ENCODE measurements around the gene TMEM41B. TPM values are rescaled to one million over a fixed set of nuclear protein-coding genes. Genes with fewer than 3 reads are reported as not detected.

Gene TMEM41B
- polyA plus RNA-seq, 1 experiment = 18.7 TPM

DNA sequence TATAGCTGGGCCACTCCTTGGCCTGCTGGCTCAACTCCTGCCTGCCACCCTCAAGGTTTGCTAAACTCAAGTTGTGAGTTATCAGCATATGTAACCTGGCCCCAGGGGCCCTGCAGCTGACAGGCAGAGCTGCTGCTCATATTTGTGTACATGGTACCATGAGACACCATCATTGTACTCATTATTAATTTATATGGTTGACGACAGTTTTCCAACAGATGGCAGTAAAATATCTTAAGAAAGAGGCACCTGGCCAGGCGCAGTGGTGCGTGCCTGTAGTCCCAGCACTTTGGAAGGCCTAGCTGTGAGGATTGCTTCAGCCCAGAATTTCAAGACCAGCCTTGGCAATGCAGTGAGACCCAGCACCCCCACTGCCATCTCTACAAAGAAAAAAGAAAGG is 37.8 kb downstream of the TMEM41B start:
- DNase-seq (ENCODE audit: low read depth) = no peak
- TF ChIP-seq, protein P1, sequence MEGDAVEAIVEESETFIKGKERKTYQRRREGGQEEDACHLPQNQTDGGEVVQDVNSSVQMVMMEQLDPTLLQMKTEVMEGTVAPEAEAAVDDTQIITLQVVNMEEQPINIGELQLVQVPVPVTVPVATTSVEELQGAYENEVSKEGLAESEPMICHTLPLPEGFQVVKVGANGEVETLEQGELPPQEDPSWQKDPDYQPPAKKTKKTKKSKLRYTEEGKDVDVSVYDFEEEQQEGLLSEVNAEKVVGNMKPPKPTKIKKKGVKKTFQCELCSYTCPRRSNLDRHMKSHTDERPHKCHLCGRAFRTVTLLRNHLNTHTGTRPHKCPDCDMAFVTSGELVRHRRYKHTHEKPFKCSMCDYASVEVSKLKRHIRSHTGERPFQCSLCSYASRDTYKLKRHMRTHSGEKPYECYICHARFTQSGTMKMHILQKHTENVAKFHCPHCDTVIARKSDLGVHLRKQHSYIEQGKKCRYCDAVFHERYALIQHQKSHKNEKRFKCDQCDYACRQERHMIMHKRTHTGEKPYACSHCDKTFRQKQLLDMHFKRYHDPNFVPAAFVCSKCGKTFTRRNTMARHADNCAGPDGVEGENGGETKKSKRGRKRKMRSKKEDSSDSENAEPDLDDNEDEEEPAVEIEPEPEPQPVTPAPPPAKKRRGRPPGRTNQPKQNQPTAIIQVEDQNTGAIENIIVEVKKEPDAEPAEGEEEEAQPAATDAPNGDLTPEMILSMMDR (IDR thresholded peaks at IDR 0.05; ENCODE audit: insufficient read depth, low read depth, low read length) = no peak
- no peak overlapping the region for H3K4me3 ChIP-seq (ENCODE audit: low read depth, low read length)
- 0 out of 2 replicates have a peak, but pooled peaks cover 1% of the 10 kb centered on the region for H3K36me3 ChIP-seq (ENCODE audit: control insufficient read depth, insufficient read depth, low read length)
- CTCF ChIA-PET = no interaction called here
- POLR2A ChIA-PET = no interaction called here
- no peaks in the 10 kb centered on the region for H3K27me3 ChIP-seq (ENCODE audit: control insufficient read depth, insufficient read depth, low read length)

GRCh38 chr11:9274499-9275258 is 39.7 kb downstream of the TMEM41B start:
- H3K36me3 ChIP-seq (ENCODE audit: control insufficient read depth, insufficient read depth, low read length) = no peaks in the 10 kb centered on the region
- ChIA-PET CTCF (interaction anchor here (0.6 to 1.2 kb wide), 2 partner anchors 35 to 137 kb away, joined by 3 read pairs; no protein-coding TSS in a partner anchor), POLR2A (interaction anchor here (0.7 kb wide), 1 partner anchor 186 kb away, joined by 24 read pairs; no protein-coding TSS in a partner anchor)
- TF ChIP-seq, protein P1 (IDR thresholded peaks at IDR 0.05; ENCODE audit: insufficient read depth, low read depth, low read length) = no peak
- H3K4me3 ChIP-seq (ENCODE audit: low read depth, low read length) = no peak overlapping the region
- no peak for DNase-seq (ENCODE audit: low read depth)
- H3K27me3 ChIP-seq (ENCODE audit: control insufficient read depth, insufficient read depth, low read length) = no peaks in the 10 kb centered on the region

DNA sequence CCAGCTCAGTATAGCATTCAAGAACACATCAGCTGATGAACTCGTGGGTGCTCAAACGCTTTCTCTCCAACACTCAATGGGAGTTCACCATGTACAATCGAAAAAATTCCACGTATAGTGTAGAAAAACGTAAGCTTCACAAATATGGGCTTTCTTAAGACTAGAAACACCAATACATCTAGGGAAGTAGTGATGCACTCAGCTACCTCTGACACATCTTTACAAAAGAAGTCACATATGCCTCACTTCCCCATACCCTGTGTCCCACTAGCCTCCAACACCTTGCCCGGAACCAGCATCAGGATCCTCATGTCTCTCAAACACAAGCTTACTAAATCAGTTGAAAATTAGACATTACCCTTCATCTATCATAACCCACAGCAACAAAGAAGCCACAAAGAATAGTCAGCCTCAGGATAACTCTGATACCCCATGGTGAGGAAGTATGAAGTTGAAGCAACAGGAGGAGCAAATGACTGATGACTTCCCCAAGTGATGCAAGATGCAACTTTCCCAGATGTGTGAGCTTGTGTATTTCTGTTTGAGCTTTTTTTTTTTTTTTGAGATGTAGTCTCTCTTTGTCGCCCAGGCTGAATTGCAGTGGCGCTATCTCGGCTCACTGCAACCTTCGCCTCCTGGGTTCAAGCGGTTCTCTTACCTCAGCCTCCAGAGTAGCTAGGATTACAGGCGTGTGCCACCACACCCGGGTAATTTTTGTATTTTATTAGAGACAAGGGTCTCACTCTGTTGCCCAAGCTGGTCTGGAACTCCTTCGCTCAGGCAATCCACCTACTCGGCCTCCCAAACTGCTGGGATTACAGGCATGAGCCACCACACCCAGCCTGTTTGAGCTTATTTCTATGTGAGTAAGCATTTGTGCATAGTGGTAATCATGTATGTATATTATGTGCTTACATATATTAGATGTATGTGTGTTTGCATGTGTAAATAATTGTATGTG is 40.7 kb downstream of the TMEM41B start:
- DNase-seq (ENCODE audit: low read depth) = no peak
- Histone ChIP-seq H3K27me3 (ENCODE audit: control insufficient read depth, insufficient read depth, low read length) (no peaks in the 10 kb centered on the region), H3K36me3 (ENCODE audit: control insufficient read depth, insufficient read depth, low read length) (no peaks in the 10 kb centered on the region), H3K4me3 (ENCODE audit: low read depth, low read length) (no peak overlapping the region)
- ChIA-PET POLR2A (interaction anchor here (0.5 to 0.7 kb wide), 2 partner anchors 150 to 187 kb away, joined by 3 to 24 read pairs; no protein-coding TSS in a partner anchor), CTCF (interaction anchor here (0.6 to 1.5 kb wide), 4 partner anchors 21 to 475 kb away, joined by 3 to 5 read pairs (median 4); no protein-coding TSS in a partner anchor)
- TF ChIP-seq, protein P1 (IDR thresholded peaks at IDR 0.05; ENCODE audit: insufficient read depth, low read depth, low read length) = no peak

DNA sequence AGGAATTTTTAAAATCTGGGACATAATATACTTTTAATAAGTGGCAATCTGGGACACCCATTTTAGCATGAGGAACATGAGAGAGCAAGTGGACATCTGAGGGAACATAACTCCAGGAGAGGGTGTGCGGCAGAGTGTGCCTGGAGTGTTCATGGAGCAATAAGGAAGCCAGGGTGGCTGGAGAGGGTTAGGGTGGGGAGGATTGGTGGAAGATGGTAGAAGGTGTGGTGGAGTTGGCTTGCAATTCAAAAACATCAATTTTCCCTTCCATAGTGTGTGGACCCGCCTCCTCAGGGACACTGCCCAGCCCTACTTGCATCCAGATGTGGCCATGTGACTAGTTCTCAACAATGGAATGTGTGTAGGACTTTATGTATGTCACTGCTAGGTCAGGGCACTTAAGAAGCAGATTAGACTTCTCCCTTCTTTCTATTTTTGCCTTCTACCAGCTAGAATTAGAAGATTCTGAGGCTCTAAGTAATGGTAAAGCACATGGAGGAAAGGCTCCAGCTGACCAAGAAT is 44.8 kb downstream of the TMEM41B start:
- no peak for DNase-seq (ENCODE audit: low read depth)
- Histone ChIP-seq H3K36me3 (ENCODE audit: control insufficient read depth, insufficient read depth, low read length) (no peaks in the 10 kb centered on the region), H3K27me3 (ENCODE audit: control insufficient read depth, insufficient read depth, low read length) (no peaks in the 10 kb centered on the region), H3K4me3 (ENCODE audit: low read depth, low read length) (no peak overlapping the region)
- ChIA-PET POLR2A (no interaction called here), CTCF (no interaction called here)
- TF ChIP-seq, protein P1 (IDR thresholded peaks at IDR 0.05; ENCODE audit: insufficient read depth, low read depth, low read length) = no peak

DNA sequence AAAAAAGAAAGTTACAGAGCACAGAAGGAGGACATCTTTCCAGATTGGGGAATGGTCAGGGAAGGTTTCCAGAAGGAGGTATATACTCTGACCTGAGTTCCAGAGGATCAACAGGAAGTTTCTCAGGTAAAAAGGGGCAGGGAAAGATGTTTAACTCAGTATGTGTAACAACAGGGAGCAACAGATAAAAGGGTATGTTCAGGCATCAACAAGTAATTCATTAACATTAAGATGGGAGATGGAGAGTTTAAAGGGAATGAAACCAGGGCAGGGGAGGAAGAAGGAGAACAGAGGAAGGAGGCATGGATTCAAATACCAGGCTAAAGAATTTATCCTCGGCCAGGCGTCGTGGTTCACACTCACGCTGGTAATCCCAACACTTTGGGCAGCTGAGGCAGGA is 46.7 kb downstream of the TMEM41B start:
- TF ChIP-seq, protein P1 (IDR thresholded peaks at IDR 0.05; ENCODE audit: insufficient read depth, low read depth, low read length) = no peak
- no peak overlapping the region for H3K4me3 ChIP-seq (ENCODE audit: low read depth, low read length)
- H3K36me3 ChIP-seq (ENCODE audit: control insufficient read depth, insufficient read depth, low read length) = no peaks in the 10 kb centered on the region
- no peaks in the 10 kb centered on the region for H3K27me3 ChIP-seq (ENCODE audit: control insufficient read depth, insufficient read depth, low read length)
- POLR2A ChIA-PET = no interaction called here
- no peak for DNase-seq (ENCODE audit: low read depth)
- CTCF ChIA-PET = no interaction called here
